Left lobe of liver (tissue), 1 donor: ENCODE measurements around the gene KCNE4. TPM values are rescaled to one million over a fixed set of nuclear protein-coding genes. Genes with fewer than 3 reads are reported as not detected.

Source experiments
- total RNA-seq: library from RNA; stranded (reverse); gene quantifications from one replicate; pipeline ENCODE4 v1.2.1, GENCODE V29; 2021
- donor health status: DM: no; HTN: yes; CAD: no.

Gene KCNE4
- total RNA-seq, 1 donor from 2014 or later = 1.2 TPM

Other genes starting within 250 kb of the KCNE4 start
- 41.5 TPM for gene ACSL3, start 191.2 kb upstream of the KCNE4 start, total RNA-seq